K562 (cell line): ENCODE measurements around the gene TRAPPC5. TPM values are rescaled to one million over a fixed set of nuclear protein-coding genes. Genes with fewer than 3 reads are reported as not detected.

Experiments used
- GABPA ChIP-seq: fragments of 200-800 bp; sonication (Bioruptor generic); conservative IDR thresholded peaks from 2 replicates; pipeline ENCODE4 v1.6.1; 2016; ENCODE audit warnings: low read depth, missing genetic modification characterization, missing compliant biosample characterization
- JUN ChIP-seq, 2 experiments: sonication (generic) in 1 of 2; formaldehyde crosslinking in 1 of 2; IDR thresholded peaks; 2 replicates each; pipeline versions ENCODE4 v1.6.1 to v1.8.0; 2012 to 2022; ENCODE audit warnings: borderline replicate concordance in 2 of 2, mild to moderate bottlenecking in 2 of 2, improper control_type of control experiment in 1 of 2, low read depth in 1 of 2, low read length in 1 of 2, missing genetic modification reagents in 1 of 2
- NEUROD1 ChIP-seq: fragments of 150-350 bp; IDR thresholded peaks from 2 replicates; pipeline ENCODE4 v1.6.1; 2014; ENCODE audit warnings: borderline replicate concordance, low read length, low read depth; ENCODE audit not compliant: partially characterized antibody
- NFE2 ChIP-seq: IDR thresholded peaks from 2 replicates; pipeline ENCODE4 v1.6.1; 2014; ENCODE audit warnings: antibody characterized with exemption, low read depth
- NFYB ChIP-seq: IDR thresholded peaks from 2 replicates; pipeline ENCODE4 v1.6.1; 2011; ENCODE audit warnings: mild to moderate bottlenecking, moderate library complexity; ENCODE audit not compliant: insufficient read length; ENCODE audit errors: extremely low read depth
- NONO ChIP-seq, 2 experiments: fragments of 200-400 bp in 1 of 2; fragments of 450-650 bp in 1 of 2; formaldehyde crosslinking in 1 of 2; IDR thresholded peaks; 2 replicates each; pipeline ENCODE4 v1.6.1; 2017; ENCODE audit warnings: low read depth in 2 of 2, mild to moderate bottlenecking in 2 of 2, moderate library complexity in 2 of 2, low read length in 1 of 2
- PHB ChIP-seq: fragments of 250-450 bp; sonication (Bioruptor Pico); IDR thresholded peaks from 2 replicates; pipeline ENCODE4 v1.5.0; 2021
- POLR2A ChIP-seq: fragments of 450-650 bp; conservative IDR thresholded peaks from 2 replicates; pipeline ENCODE4 v1.6.1; 2016
- U2AF2 ChIP-seq: fragments of 200-400 bp; formaldehyde crosslinking; optimal IDR thresholded peaks from 2 replicates; pipeline ENCODE3; 2017; ENCODE audit warnings: low read depth, mild to moderate bottlenecking, low read length
- YY1 ChIP-seq, 3 experiments: IDR thresholded peaks; 2 replicates each; pipeline ENCODE4 v1.6.1; 2011; ENCODE audit warnings: low read length in 2 of 3, mild to moderate bottlenecking in 2 of 3, moderate library complexity in 2 of 3, borderline replicate concordance in 1 of 3, control low read depth in 1 of 3, low read depth in 1 of 3; ENCODE audit not compliant: insufficient read depth in 3 of 3, insufficient replicate concordance in 2 of 3, control insufficient read depth in 1 of 3, insufficient read length in 1 of 3; ENCODE audit errors: extremely low read depth in 1 of 3
- ZBTB17 ChIP-seq: fragments of 450-650 bp; formaldehyde crosslinking; IDR thresholded peaks from 2 replicates; pipeline ENCODE4 v1.4.0; 2020; ENCODE audit warnings: mild to moderate bottlenecking
- polyA plus RNA-seq, 8 experiments: library from polyadenylated mRNA; depleted of rRNA in 4 of 8; stranded (reverse) in 5 of 8; unstranded in 3 of 8; fragments of >200 nt; fragmentation: Nextera tagmentation in 2 of 8; fragmentation: Illumina TruSeq in 1 of 8; extraction: Ambion mirVana in 2 of 8; extraction: Trizol in 1 of 8; gene quantifications; 2 replicates each; pipeline versions ENCODE4 v1.2.1 to v1.2.3, GENCODE V29; 2011 to 2014; ENCODE audit warnings: inconsistent platforms in 1 of 8, missing spikeins in 1 of 8
- total RNA-seq, 7 experiments: library from RNA; depleted of rRNA in 6 of 7; stranded (reverse); fragments of >200 nt in 6 of 7; fragmentation: Illumina TruSeq in 2 of 7; extraction: Trizol in 2 of 7; gene quantifications; 2 replicates each; pipeline versions ENCODE4 v1.2.1 to v1.2.3, GENCODE V29; 2011 to 2021; ENCODE audit warnings: low replicate concordance in 1 of 7
- TF ChIP-seq, protein P1 (sequence below): fragments of 250-450 bp; sonication (Bioruptor Pico); IDR thresholded peaks from 2 replicates; pipeline ENCODE4 v1.4.0; 2020; ENCODE audit warnings: mild to moderate bottlenecking
- TF ChIP-seq, protein P2 (sequence below): IDR thresholded peaks from 2 replicates; pipeline ENCODE4 v1.6.1; 2011; ENCODE audit warnings: borderline replicate concordance, low read depth, mild to moderate bottlenecking, moderate library complexity, low read length; ENCODE audit not compliant: insufficient read depth, poor library complexity, severe bottlenecking
- TF ChIP-seq, protein P3 (sequence below): sonication (generic); formaldehyde crosslinking; IDR thresholded peaks from 2 replicates; pipeline ENCODE4 v1.8.0; 2022; ENCODE audit warnings: mild to moderate bottlenecking, missing genetic modification reagents
- TF ChIP-seq, protein P4 (sequence below): fragments of 250-450 bp; sonication (Bioruptor Pico); IDR thresholded peaks from 2 replicates; pipeline ENCODE4 v1.5.0; 2021
- TF ChIP-seq, protein P5 (sequence below): fragments of 250-450 bp; sonication (Bioruptor Pico); IDR thresholded peaks from 2 replicates; pipeline ENCODE4 v1.8.0; 2022; ENCODE audit warnings: inconsistent platforms, mild to moderate bottlenecking, moderate library complexity, borderline replicate concordance
- TF ChIP-seq, protein P6 (sequence below): fragments of 250-450 bp; sonication (Bioruptor Pico); IDR thresholded peaks from 2 replicates; pipeline ENCODE4 v1.5.0; 2021

Gene TRAPPC5
- total and polyA plus RNA-seq, 9 of the 15 experiments (the other 6 are each of a cell fraction or from before 2014, with no cell fraction given), result 2.0 to 76.9 (median 29.3) TPM

DNA sequence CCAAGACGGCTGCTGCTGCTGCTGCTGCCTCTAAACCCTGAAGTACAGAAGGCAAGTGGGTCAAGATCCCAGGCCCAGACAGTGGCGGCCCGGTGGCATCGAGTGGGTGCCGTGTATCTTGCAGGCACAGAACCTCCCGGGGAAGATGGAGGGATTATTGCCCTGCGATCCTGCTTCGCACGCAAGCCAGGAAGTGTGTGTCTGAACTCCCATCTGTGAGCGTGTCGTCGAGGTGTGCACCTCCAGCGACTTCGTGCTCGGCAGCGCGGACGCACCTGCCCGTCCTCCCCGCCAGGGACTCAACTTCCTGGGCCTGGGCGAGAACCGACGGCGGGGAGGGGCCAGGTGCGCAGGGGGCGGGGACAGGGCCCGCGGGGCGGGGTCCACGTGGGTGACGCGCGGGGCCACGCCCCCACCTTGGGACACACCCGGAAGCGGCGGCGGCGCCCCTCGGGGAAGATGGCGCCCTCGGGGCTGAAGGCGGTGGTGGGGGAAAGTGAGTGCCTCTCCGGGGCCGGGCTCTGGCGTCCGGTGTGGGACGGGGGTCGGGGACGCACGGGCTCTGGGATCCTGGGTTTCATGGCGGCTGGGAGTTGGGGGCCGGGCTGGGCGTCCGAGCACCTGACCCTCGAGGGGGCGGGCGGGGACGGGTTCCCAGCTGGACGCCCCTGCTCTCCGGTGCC, 43.8 kb upstream of the TRAPPC5 start, which contains the start of gene STXBP2 (continued):
- TF ChIP-seq NONO (IDR thresholded peaks at IDR 0.05; ENCODE audit: low read depth in 2 of 2, low read length in 1 of 2), result no peak
- TF ChIP-seq JUN (IDR thresholded peaks at IDR 0.05; ENCODE audit: borderline replicate concordance, low read depth, low read length), result no peak; the same call in 1 of the 2 replicates
- no peak for TF ChIP-seq JUN (CRISPR knock-in tag; IDR thresholded peaks at IDR 0.05; ENCODE audit: borderline replicate concordance)
- TF ChIP-seq NFE2, result no peak
- TF ChIP-seq, protein P1, sequence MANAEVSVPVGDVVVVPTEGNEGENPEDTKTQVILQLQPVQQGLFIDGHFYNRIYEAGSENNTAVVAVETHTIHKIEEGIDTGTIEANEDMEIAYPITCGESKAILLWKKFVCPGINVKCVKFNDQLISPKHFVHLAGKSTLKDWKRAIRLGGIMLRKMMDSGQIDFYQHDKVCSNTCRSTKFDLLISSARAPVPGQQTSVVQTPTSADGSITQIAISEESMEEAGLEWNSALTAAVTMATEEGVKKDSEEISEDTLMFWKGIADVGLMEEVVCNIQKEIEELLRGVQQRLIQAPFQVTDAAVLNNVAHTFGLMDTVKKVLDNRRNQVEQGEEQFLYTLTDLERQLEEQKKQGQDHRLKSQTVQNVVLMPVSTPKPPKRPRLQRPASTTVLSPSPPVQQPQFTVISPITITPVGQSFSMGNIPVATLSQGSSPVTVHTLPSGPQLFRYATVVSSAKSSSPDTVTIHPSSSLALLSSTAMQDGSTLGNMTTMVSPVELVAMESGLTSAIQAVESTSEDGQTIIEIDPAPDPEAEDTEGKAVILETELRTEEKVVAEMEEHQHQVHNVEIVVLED (CRISPR knock-in tag), result no peak
- peak; percentile 92 for TF ChIP-seq ZBTB17 (CRISPR knock-in tag)
- no peak for TF ChIP-seq NFYB
- TF ChIP-seq, protein P2, sequence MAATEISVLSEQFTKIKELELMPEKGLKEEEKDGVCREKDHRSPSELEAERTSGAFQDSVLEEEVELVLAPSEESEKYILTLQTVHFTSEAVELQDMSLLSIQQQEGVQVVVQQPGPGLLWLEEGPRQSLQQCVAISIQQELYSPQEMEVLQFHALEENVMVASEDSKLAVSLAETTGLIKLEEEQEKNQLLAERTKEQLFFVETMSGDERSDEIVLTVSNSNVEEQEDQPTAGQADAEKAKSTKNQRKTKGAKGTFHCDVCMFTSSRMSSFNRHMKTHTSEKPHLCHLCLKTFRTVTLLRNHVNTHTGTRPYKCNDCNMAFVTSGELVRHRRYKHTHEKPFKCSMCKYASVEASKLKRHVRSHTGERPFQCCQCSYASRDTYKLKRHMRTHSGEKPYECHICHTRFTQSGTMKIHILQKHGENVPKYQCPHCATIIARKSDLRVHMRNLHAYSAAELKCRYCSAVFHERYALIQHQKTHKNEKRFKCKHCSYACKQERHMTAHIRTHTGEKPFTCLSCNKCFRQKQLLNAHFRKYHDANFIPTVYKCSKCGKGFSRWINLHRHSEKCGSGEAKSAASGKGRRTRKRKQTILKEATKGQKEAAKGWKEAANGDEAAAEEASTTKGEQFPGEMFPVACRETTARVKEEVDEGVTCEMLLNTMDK, result no peak
- TF ChIP-seq YY1 (IDR thresholded peaks at IDR 0.05; ENCODE audit: borderline replicate concordance in 1 of 3, control insufficient read depth in 1 of 3, extremely low read depth in 1 of 3, insufficient read depth in 3 of 3, insufficient read length in 1 of 3, insufficient replicate concordance in 2 of 3, low read depth in 1 of 3, low read length in 2 of 3), result peak; percentile 63 to 94 (median 92)
- TF ChIP-seq, protein P3, sequence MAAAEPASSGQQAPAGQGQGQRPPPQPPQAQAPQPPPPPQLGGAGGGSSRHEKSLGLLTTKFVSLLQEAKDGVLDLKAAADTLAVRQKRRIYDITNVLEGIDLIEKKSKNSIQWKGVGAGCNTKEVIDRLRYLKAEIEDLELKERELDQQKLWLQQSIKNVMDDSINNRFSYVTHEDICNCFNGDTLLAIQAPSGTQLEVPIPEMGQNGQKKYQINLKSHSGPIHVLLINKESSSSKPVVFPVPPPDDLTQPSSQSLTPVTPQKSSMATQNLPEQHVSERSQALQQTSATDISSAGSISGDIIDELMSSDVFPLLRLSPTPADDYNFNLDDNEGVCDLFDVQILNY (CRISPR knock-in tag), result peak; percentile 29; the same call in 1 of the 2 replicates
- TF ChIP-seq POLR2A, result peak; percentile 78
- no peak for TF ChIP-seq GABPA (tag)
- no peak for TF ChIP-seq PHB (CRISPR knock-in tag)
- TF ChIP-seq, protein P4, sequence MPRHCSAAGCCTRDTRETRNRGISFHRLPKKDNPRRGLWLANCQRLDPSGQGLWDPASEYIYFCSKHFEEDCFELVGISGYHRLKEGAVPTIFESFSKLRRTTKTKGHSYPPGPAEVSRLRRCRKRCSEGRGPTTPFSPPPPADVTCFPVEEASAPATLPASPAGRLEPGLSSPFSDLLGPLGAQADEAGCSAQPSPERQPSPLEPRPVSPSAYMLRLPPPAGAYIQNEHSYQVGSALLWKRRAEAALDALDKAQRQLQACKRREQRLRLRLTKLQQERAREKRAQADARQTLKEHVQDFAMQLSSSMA (CRISPR knock-in tag), result no peak
- TF ChIP-seq, protein P5, sequence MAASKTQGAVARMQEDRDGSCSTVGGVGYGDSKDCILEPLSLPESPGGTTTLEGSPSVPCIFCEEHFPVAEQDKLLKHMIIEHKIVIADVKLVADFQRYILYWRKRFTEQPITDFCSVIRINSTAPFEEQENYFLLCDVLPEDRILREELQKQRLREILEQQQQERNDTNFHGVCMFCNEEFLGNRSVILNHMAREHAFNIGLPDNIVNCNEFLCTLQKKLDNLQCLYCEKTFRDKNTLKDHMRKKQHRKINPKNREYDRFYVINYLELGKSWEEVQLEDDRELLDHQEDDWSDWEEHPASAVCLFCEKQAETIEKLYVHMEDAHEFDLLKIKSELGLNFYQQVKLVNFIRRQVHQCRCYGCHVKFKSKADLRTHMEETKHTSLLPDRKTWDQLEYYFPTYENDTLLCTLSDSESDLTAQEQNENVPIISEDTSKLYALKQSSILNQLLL (CRISPR knock-in tag), result no peak
- peak; percentile 30 for TF ChIP-seq NEUROD1
- TF ChIP-seq U2AF2, result no peak
- TF ChIP-seq, protein P6, sequence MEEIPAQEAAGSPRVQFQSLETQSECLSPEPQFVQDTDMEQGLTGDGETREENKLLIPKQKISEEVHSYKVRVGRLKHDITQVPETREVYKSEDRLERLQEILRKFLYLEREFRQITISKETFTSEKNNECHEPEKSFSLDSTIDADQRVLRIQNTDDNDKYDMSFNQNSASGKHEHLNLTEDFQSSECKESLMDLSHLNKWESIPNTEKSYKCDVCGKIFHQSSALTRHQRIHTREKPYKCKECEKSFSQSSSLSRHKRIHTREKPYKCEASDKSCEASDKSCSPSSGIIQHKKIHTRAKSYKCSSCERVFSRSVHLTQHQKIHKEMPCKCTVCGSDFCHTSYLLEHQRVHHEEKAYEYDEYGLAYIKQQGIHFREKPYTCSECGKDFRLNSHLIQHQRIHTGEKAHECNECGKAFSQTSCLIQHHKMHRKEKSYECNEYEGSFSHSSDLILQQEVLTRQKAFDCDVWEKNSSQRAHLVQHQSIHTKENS, result no peak
